ENCODE measurements around the gene OR6B1.
"Not testable (repeated sequence)": the region's sequence is repeated elsewhere in the genome, so short reads cannot be mapped to it uniquely, and the experiment has no call there.

Gene OR6B1

DNA sequence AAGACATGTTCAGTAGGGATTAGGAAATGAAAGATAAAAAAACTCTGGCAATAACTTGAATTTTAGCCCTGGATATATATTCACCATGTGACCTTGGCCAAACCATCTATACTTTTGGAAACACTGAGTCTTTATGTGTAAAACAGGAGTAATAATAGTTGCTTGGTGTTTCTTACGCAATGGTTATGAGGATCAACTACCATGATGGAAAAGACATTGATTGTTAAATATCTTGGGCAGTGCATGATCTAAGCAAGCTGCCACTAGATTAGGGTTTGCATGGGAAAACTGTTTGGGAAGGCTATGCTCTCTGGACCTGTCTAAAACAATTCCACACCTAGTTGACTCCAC is 6.5 kb downstream of the OR6B1 start:
- DNase-seq, result no peak

DNA sequence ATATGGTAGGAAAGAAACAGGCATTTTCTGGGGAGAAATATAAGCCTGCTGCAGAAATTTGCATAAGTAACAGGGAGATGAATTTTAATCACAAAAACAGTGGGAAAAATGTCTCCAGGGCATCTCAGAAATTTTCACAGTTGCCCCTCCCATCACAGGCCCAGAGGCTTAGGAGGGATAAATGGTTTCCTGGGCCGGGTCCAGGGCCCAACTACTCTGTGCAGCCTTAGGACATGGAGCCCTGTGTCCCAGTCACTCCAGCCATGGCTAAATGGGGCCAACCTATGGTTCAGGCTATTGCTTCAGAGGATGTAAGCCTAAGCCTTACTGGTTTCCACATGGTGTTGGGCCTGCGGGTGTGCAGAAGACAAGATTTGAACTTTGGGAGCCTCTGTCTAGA is 9.2 kb downstream of the OR6B1 start:
- no peak for DNase-seq

DNA sequence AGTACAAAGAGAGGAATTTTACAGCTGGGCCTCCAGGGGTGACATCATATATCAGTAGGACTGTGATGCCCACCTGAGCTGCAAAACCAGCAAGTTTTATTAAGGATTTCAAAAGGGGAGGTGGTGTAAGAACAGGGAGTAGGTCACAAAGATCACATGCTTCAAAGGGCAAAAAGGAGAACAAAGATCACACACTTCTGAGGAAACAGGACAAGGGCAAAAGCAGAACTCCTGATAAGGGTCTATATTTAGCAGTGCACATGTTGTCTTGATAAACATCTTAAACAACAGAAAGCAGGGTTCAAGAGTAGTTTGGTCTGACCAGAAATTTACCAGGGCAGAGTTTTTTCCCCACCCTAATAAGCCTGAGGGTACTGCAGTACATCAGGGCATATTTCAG is 9.9 kb downstream of the OR6B1 start:
- not testable (repeated sequence) for DNase-seq

DNA sequence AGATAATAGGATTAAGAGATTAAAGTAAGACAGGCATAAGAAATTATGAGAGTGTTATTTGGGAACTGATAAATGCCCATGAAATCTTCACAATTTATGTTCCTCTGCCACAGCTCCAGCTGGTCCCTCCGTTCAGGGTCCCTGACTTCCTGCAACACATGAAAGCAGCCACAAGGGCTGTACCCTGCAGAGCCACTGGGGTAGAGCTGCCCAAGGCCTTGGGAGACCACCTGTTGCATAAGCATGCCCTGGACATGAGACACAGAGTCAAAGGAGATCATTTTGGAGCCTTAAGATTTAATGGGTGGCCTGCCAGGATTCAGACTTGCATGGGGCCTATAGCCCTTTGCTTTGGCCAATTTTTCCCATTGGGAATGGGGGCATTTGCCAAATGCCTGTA is 10.7 kb downstream of the OR6B1 start:
- not testable (repeated sequence) for DNase-seq

DNA sequence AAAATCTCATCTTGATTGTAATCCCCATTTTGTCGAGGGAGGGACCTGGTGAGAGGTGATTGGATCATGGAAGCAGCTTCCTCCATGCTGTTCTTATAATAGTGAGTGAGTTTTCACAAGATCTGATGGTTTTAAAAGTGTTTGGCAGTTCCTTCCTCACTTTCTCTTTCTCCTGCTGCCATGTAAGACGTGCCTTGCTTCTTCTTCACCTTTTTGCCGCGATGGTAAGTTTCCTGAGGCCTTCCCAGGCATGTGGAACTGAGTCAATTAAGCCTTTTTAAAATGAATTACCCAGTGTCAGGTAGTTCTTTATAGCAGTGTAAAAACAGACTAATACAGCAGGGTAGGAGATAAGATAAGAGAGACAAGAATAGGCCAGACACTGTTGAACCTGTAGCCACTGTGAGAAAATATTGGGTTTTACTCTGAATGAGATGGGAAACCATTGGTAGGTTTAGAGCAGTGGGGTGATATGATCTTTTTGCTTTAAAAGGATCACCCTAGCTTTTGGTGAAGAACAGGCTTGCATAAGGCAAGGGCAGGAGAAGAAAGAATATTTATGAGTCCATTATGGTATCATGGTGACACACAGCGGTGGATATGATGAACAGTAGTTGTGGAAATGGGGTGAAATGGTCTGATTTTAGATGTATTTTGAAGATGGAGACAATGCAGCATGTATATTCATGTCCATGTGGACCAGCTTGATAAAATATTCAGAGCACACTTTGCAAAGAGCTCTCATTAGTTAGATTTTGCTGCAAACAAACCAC is 11.5 kb downstream of the OR6B1 start:
- DNase-seq, result no peak

DNA sequence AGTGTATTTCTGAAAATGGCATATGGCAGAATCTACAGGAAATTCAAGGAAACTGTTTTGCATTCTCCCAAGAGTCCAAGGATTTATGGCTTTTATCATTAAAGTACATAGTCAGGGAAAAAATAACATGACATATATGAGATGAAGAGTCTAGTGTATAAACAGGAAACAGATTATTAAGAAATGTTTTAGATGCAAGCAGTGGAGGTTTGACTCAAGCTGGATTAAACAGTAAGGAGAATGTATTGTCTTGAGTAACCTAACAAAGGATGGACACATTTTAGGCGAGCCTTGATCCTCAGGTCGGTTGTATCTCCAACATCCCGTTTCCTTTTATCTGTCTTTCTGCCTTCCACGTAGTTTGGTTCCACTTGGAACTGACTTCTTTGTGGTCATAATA is 17.9 kb downstream of the OR6B1 start:
- DNase-seq, result no peak

DNA sequence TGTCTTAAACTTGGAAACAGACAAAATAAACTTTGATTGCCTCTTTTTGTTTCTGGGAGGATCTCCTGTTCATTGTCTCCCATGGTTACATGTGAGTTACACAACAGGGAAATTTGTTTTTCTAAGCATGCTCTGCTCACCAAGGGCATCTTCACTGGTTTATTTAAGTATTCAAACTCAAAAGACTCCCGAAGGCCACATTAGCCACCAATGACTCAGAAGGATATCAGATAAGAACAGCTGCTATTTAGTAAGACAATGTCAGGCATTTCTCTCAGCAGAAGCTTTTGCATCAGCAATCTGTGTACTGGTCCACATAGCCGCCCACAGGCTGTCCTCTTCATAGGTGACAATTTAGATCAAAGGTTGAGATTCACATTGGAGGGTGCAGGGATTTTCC is 19.3 kb downstream of the OR6B1 start:
- no peak for DNase-seq

DNA sequence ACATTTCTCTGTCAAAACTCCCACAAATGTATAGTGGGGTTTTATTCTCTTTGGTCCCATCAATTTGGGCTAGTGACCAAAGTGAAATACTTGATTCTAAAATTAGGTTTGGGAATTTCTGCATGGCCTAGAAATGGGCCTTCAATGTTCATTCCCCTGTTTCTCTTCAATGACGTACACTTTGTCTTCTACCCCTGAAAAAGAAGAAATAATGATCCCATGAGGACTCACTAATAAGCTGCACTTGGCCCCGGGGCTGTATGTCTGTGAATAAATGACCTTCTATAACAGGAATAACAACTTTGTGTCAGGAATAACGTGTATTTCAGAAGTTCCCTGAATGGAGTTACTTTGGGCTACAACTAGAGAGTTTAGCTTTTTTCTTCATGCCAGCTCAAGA is 20.2 kb downstream of the OR6B1 start:
- no peak for DNase-seq

DNA sequence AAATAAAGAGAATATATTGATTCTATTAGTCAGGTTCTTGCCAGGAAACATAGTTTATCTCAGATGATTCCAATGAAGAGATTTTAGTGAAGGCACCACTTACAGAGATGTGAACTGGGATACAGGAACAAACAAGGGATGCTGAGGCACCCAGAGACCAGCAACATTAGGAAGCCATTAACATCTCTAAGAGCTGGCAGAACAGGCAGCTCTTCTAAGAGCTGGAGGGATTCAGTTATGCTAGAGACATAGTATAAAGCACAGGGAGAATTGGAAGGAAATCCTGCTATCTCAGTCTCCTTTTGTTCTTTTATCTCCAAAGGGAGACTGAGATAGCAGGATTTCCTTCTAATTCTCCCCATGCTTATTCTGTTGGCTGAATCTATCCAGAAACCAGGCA is 22.0 kb downstream of the OR6B1 start:
- no peak for DNase-seq

DNA sequence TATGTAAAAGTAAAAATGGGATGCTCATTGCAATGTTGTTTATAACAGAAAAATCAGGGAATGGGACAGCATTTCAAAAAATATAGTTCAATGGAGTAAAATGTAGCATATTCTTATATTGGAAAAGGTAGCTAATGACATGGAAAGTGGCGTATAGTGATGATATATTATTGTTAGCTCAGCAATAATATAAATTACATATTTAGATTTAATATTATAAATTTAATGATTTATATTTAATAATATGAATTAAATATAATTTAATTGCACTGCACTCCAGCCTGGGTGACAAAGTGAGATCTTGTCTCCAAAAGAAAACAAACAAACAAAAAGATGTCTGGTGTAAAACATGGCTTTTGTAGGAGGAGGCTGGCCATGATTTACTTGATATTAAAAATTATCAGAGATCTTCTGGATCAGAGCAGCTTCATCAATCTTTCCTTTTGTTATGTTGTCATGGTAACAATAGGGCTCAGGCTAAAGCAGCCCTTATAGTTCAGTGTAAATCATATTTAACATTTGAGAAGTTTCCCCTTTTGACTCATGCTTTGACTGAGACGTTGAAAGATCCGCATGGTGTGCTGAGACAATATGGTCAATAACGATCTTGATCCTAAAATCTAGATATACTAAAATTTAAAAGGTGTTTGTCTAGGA is 23.2 kb downstream of the OR6B1 start:
- no peak for DNase-seq

DNA sequence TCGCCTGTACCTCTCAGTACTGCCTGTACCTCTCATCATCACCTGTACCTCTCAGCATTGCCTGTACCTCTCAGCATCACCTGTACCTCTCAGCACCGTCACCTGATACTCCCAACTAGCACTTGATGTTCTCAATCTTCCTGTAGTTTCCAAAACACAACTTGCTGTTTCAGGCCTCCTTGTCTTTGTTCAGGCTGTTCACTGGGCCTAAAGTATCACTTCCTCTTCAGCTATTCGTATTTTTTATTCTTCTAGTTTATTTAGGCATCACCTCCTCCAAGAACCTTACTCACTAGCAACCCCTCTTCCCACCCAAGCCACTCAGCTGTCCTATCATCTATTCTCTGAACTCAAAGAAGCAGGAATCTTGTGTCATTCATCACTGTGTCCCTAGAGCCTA is 24.1 kb downstream of the OR6B1 start:
- DNase-seq, result no peak

DNA sequence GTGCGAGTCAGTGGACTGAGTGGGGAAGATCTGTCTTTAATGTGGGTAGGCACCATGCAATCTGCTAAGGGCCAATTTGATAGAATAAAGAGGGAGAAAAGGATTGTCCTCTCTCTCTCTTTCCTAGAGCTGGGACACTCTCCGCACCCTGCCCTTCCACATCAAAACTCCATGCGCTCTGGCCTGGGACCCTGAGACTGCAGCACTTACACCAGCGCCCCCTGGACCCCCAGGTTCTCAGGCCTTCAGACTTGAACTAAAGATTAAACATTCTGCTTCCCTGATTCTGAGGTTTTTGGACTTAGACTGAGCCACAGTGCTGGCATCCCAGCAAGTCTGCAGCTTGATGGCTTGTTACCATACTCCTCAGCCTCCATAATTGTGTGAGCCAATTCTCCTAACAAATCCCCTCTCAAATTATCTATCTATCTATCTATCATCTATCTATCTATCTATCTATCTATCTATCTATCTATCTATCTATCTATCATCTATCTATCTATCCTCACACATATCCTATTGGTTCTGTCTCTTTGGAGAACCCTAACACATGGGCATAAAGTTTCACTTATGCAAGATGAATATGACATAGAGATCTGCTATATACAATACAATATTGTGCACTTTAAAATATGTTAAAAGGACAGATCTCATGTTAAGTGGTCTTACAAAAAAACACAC is 26.2 kb downstream of the OR6B1 start:
- DNase-seq, result no peak

DNA sequence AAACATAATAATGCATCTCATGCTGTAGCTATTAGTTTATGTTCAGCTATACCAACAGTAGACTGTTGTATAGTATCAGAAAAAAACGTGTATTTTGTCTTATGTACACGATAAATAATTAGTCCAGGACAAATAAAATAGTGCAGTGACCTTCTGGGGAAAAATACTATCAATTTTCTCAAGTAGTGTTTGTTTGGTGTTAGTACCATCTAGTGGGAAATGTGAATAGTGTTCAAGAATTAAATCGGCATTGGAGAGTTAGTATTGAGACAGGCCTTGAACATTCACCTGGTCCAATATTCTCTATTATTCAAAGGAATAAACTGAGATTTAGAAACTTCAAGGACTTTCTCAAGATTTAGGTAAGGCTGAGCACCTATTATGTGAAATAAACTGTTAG is 26.9 kb downstream of the OR6B1 start:
- no peak for DNase-seq

DNA sequence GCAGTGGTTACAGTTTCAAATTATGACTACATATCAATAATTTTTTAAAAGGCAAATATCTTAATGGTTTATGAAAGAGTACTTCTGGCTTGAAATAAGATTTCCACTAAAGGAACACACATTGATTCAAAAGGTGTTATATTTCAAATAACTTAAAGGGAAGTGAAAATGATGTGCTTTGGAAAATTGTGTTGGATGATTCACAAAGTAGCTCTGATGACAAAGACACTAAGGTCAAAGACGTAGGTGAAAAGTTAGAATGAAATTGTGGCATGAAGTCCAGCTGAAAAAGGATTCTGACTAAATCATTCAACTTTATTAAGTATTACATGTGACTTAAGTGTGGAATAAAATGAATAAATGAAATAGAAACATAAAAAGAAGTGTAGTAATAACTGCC is 27.9 kb downstream of the OR6B1 start:
- DNase-seq, result no peak

DNA sequence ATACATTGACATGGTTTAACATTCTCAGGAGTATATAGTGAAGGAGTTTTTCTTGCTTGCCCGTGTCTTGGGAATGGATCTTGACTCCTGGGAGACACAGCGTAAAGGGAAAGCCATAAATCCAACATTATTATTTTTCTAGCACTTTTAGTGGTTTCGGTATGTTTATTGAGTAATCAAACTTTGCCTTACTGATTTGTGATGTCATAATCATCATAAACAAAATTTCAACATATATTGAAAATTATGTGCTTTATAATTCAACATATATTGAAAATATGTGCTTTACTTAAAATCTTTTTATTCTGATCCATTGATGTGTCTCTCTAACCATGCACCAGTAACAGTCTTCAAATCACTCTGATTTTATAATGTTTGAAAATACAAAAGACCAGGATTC is 28.4 kb downstream of the OR6B1 start:
- no peak for DNase-seq

DNA sequence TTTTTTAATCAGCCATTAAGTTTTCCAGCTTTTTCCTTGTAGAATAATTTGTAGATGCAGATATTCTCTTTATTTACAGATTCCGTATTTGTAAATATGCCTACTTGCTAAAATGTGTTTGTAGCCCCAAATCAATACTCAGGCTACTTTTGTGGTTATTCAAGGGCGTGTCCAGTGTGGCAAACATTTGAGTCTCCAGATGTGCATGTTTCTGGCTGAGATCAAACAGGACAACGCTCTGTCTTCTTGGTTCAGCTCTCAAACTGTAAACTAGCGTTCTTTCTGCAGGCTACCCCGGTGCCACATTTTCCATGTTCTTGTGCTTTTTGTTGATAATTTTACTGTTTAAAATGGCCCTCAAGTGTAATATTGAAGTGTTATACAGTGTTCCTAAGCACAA is 32.4 kb downstream of the OR6B1 start:
- DNase-seq, result no peak

DNA sequence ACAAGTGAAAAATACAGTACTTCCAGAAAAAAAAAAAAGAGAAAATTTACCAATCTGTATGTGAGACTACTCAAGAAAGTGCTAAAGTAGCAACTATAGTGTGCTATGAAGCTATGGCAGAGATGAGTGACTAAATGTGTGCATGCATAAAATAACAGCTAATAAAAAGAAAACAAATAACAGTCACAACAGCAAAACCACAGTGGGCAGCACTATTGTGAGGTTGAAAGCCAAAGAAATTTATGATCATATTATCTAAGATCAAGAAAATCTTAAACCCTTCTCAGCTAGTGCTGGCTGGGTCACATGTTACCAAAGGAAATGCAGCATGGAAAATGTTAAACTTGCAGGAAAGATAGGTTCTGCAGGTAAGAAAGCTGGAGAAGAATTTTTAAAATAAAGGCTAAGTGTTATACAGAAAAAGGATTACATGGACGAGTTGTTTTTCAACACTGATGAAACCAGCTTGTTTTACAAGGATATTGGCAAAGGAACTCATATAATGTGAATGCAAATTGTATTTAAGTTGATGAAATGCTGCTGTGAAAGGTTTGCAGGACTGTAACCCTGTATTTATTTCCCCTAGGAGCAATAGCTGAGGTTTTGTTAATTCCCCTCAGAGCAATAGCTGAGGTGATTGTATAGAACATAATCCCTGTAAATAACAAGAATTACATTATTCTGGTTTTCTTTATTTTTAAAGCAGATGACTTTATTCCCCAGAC is 33.0 kb downstream of the OR6B1 start:
- DNase-seq, result no peak

DNA sequence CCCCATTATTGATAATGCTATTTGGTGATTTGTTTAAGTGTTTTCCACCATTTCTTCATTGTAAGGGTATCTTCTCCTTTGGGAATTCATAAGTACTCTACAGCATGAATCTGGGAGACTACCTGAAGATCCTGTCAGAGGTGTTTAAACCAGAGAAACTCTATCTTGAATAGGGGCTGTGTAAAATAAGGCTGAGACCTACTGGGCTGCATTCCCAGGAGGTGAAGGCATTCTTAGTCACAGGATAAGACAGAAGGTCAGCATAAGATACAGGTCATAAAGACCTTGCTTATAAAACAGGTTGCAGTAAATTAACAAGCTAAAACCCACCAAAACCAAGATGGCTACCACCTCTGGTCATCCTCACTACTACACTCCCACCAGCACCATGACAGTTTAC is 35.3 kb downstream of the OR6B1 start:
- DNase-seq, result no peak

DNA sequence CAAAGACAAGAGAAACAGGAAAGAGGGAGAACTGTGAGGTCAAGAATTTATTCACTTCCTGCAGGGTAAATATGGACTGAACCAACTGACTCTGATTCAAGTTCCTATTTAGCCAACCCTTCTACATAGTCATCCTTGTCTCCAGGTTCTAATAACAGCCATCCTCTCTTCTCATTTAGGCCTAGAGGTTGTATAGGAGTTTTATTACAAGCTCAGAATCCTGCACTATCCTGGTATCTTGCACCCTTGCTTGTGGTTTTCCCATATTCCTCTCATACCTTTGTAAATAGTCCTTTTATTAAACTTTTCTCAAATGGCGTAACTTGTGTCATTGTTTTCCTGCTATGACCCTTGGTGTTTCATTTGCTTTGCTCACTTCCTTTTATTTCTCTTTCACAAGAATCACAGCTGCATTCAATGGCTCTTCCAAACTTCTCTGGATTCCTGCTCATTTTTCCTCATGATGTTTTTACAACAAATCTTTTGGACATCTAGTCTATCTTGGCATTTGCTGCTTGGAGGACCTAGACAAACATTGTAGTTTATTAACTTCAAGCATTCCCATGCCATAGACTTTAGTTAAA is 36.3 kb downstream of the OR6B1 start:
- no peak for DNase-seq

DNA sequence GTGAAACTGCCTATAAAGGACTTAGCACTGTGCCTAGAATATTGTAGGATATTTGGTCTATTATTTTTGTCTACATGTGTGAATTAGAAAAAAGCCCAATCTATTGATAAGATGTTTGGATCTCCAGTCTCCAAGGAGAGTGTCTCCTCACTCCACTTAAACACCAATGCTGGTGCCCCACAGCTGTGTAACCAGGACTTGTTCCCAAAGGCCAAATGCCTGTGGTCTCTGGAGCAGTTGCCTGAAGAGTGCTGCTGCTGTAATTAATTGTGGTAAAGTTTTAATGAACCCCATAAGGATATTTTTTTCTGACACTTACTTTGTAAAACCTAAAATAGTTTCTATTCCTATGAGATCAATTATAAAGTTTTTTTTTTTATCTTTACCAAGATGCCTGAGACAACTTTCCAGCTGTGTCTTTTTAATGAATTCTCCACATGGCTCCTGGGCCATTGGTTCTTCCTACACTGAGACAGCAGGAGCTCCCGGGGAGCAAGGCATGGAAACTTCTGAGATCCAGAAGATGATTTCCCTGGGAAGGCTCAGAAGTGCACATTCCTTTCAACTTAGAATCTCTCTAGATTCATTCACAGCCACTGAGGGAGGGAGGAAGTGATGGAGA is 37.4 kb downstream of the OR6B1 start:
- DNase-seq, result no peak

DNA sequence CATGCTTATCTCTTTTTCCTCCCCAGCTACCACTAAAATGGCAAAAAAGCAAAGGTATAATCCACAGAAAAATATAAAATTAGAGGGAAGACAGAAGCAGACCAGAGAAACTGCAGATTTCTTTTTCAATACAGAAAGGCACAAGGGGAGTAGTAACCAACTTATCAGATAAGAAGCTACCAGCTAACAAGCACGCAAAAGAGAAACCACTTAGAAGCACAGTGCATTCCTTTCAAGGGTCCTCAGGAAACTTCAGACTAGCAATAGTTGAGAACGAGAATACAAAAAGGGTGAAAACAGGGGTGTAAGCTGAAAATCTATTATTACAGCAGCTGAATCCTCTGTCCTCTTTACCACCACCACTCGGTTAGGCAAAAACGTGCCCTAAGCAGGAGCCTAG is 38.8 kb downstream of the OR6B1 start:
- no peak for DNase-seq

DNA sequence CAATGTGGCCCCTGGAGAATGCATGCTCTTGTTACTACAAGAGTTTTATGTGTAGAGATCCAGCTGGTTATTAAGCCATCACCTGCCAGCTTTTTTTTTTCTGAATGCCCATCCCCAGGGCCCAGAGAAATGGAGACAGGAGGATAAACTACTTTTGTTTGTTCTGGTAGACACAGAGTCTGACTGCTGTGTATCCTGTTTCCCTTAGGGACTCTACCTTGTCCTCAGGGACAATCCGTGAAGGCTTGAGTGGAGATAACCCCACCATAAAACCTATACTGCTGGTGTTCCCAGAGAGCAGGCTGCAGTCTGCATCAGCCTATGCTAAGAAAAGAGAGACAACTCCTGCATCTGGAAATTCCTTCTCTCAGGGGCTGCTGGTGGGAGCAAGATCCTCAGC is 48.5 kb downstream of the OR6B1 start, which contains the start of gene OR2A5:
Gene OR2A5, plus strand, starts transcription at position 301 of the 400 bp plus-strand sequence. CDS start 1,454 bp downstream, outside the sequence.
- DNase-seq, result no peak

DNA sequence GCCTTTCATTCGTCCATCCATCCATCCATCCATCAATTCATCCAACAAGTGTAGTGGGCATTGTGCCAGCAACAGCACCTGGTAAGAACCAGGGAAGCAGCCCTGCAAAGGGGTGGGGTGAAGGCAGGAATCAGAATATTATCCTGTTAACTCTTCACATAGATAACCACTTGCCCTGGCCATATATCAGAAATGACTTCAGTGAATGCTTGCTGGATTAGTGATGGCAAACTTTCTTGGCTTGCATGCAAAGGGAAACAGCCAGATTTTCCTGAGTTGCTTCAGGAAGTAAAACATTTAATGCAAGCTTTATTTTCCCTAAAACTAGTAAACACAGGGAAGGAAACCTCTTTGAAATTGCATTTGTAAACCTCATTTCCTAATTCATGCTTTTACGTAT is 49.4 kb downstream of the OR6B1 start:
- DNase-seq, result no peak
